ENCODE measurements around the gene BASP1.

- no peak for TF ChIP-seq POLR2A (IDR thresholded peaks at IDR 0.05)
- TF ChIP-seq CTCF (IDR thresholded peaks at IDR 0.05) = no peak
Measured at GRCh38 chr5:17308326-17309065, 91.1 kb downstream of the BASP1 start.
